Loucy (cell line): ENCODE measurements around the gene EMC1.

ENCODE experiments used
- H2AFZ ChIP-seq: fragments of 200-600 bp; sonication (generic); 2 replicates; pipeline ENCODE4 v1.6.0; 2016; ENCODE audit warnings: antibody characterized with exemption, mild to moderate bottlenecking, low read length, moderate library complexity
- H3F3A ChIP-seq: fragments of 200-600 bp; 2 replicates; pipeline ENCODE4 v1.6.0; 2016; ENCODE audit warnings: antibody characterized with exemption, low read depth, mild to moderate bottlenecking
- H3K27me3 ChIP-seq: fragments of 200-600 bp; sonication (generic); 2 replicates; pipeline ENCODE4 v1.6.1; 2014; ENCODE audit warnings: low read length, mild to moderate bottlenecking; ENCODE audit not compliant: insufficient read depth, poor library complexity, severe bottlenecking
- H3K36me3 ChIP-seq: fragments of 200-600 bp; sonication (generic); 2 replicates; pipeline ENCODE4 v1.6.1; 2016; ENCODE audit warnings: low read length; ENCODE audit not compliant: insufficient read depth
- H3K4me1 ChIP-seq: fragments of 200-600 bp; sonication (generic); 2 replicates; pipeline ENCODE4 v1.5.1; 2014; ENCODE audit warnings: low read length, mild to moderate bottlenecking; ENCODE audit not compliant: insufficient read depth, poor library complexity, severe bottlenecking
- H3K4me2 ChIP-seq: fragments of 200-600 bp; sonication (generic); 2 replicates; pipeline ENCODE4 v1.6.0; 2014; ENCODE audit warnings: antibody characterized with exemption, low read length, low read depth, mild to moderate bottlenecking; ENCODE audit not compliant: poor library complexity, severe bottlenecking
- H3K4me3 ChIP-seq: fragments of 200-600 bp; sonication (generic); 2 replicates; pipeline ENCODE4 v1.5.1; 2014; ENCODE audit warnings: low read length, mild to moderate bottlenecking, mixed read lengths; ENCODE audit not compliant: poor library complexity, severe bottlenecking
- H3K79me2 ChIP-seq: fragments of 200-600 bp; sonication (generic); 2 replicates; pipeline ENCODE4 v1.6.1; 2014; ENCODE audit warnings: low read length; ENCODE audit not compliant: insufficient read depth
- H3K9ac ChIP-seq: fragments of 200-600 bp; sonication (generic); 2 replicates; pipeline ENCODE4 v1.6.0; 2014; ENCODE audit warnings: mild to moderate bottlenecking, low read depth, low read length, moderate library complexity; ENCODE audit not compliant: poor library complexity, severe bottlenecking
- H3K9me2 ChIP-seq: fragments of 200-600 bp; sonication (generic); replicated peaks from 2 replicates; pipeline ENCODE4 v1.6.1; 2016; ENCODE audit warnings: low read depth, low read length, mixed read lengths
- H3K9me3 ChIP-seq: fragments of 200-600 bp; sonication (generic); 2 replicates; pipeline ENCODE4 v1.6.1; 2014; ENCODE audit warnings: mild to moderate bottlenecking, antibody characterized with exemption, low read length, low read depth; ENCODE audit not compliant: insufficient read depth
- H4K20me1 ChIP-seq: fragments of 200-600 bp; sonication (generic); 2 replicates; pipeline ENCODE4 v1.6.0; 2014; ENCODE audit warnings: antibody characterized with exemption, low read length, mild to moderate bottlenecking; ENCODE audit not compliant: insufficient read depth, poor library complexity, severe bottlenecking
- CTCF ChIP-seq: fragments of 200-600 bp; sonication (generic); conservative IDR thresholded peaks from 2 replicates; pipeline ENCODE4 v1.5.1; 2014; ENCODE audit warnings: mild to moderate bottlenecking, antibody characterized with exemption, low read length
- EZH2phosphoT487 ChIP-seq: fragments of 200-600 bp; IDR thresholded peaks from 2 replicates; pipeline ENCODE4 v1.6.1; 2018; ENCODE audit warnings: antibody characterized with exemption, mild to moderate bottlenecking, moderate library complexity, borderline replicate concordance

The EMC1 gene

GRCh38 chr1:19255288-19255687, 4.0 kb upstream of the EMC1 start:
- Histone ChIP-seq H3K4me3 (no peak overlapping the region), H3K36me3 (peaks cover 38% of the 10 kb centered on the region; the same call in 1 of the 2 replicates), H3K4me1 (peaks cover 22% of the 10 kb centered on the region), H3K9me3 (no peaks in the 10 kb centered on the region), H4K20me1 (peaks cover 17% of the 10 kb centered on the region), H3K27me3 (no peaks in the 10 kb centered on the region), H3K9me2 (no peaks in the 10 kb centered on the region), H3K79me2 (peaks cover 49% of the 10 kb centered on the region), H3K9ac (no peak overlapping the region), H3F3A (no peaks in the 10 kb centered on the region), H3K4me2 (no peak overlapping the region), H2AFZ (no peak overlapping the region)
- no peak for TF ChIP-seq CTCF
- TF ChIP-seq EZH2phosphoT487 = no peak

- H3K9me3 ChIP-seq = no peaks in the 10 kb centered on the region
- peak overlapping the region; percentile 98 for H3K4me2 ChIP-seq
- no peak overlapping the region for H3K9ac ChIP-seq
- no peaks in the 10 kb centered on the region for H3K27me3 ChIP-seq
- TF ChIP-seq CTCF (no peak), EZH2phosphoT487 (no peak)
- peak overlapping the region; percentile 99 for H3K4me3 ChIP-seq
- no peaks in the 10 kb centered on the region for H3K9me2 ChIP-seq
- peaks cover 17% of the 10 kb centered on the region for H4K20me1 ChIP-seq
- H3K36me3 ChIP-seq = peaks cover 30% of the 10 kb centered on the region; the same call in 1 of the 2 replicates
- H3K79me2 ChIP-seq = peaks cover 58% of the 10 kb centered on the region
- H3K4me1 ChIP-seq = peaks cover 29% of the 10 kb centered on the region
- no peaks in the 10 kb centered on the region for H3F3A ChIP-seq
- no peak overlapping the region for H2AFZ ChIP-seq
Measured at GRCh38 chr1:19254416-19254815, 3.1 kb upstream of the EMC1 start.

- no peaks in the 10 kb centered on the region for H3K9me2 ChIP-seq
- no peaks in the 10 kb centered on the region for H3F3A ChIP-seq
- peaks cover 32% of the 10 kb centered on the region for H3K4me1 ChIP-seq
- peak overlapping the region; percentile 95 for H3K9ac ChIP-seq
- H4K20me1 ChIP-seq = peaks cover 17% of the 10 kb centered on the region
- H3K27me3 ChIP-seq = no peaks in the 10 kb centered on the region
- no peaks in the 10 kb centered on the region; the same call in 1 of the 2 replicates for H3K36me3 ChIP-seq
- peak overlapping the region; percentile 98 for H2AFZ ChIP-seq
- H3K4me2 ChIP-seq = peak overlapping the region; percentile 98
- TF ChIP-seq CTCF = no peak
- no peak for TF ChIP-seq EZH2phosphoT487
- peak overlapping the region; percentile 99 for H3K4me3 ChIP-seq
- no peaks in the 10 kb centered on the region for H3K9me3 ChIP-seq
- H3K79me2 ChIP-seq = peaks cover 84% of the 10 kb centered on the region
Measured at GRCh38 chr1:19250629-19251304, 557 bp downstream of the EMC1 start.
